Upper lobe of left lung (tissue), 6 donors: Measurements from ENCODE around the gene BTBD9. TPM values are rescaled to one million over a fixed set of nuclear protein-coding genes. Genes with fewer than 3 reads are reported as not detected.

Experiments used
- ATAC-seq, 2 donors: fragments of 200-7000 bp; cut with Tn5 transposase; one replicate each; pipeline ENCODE4 v1.9.1; 2022; ENCODE audit warnings: mild to moderate bottlenecking in 2 of 2, moderate library complexity in 2 of 2; ENCODE audit not compliant: low FRiP score in 2 of 2
- DNase-seq, 2 donors: peaks; one replicate each; pipeline ENCODE4 v3.0.0-alpha.2; 2019 to 2020
- H3K27ac ChIP-seq, 4 donors: fragments of 200-600 bp; sonication (generic); one replicate each; pipeline ENCODE4 v1.5.1; 2016 to 2019
- H3K27me3 ChIP-seq, 4 donors: fragments of 200-600 bp; sonication (generic); one replicate each; pipeline ENCODE4 v1.5.1; 2017 to 2019
- H3K36me3 ChIP-seq, 4 donors: fragments of 200-600 bp; sonication (generic); one replicate each; pipeline ENCODE4 v1.5.1; 2016 to 2019
- H3K4me1 ChIP-seq, 4 donors: fragments of 200-600 bp; sonication (generic); one replicate each; pipeline ENCODE4 v1.5.1; 2018 to 2019
- H3K4me3 ChIP-seq, 4 donors: fragments of 200-600 bp; sonication (generic); one replicate each; pipeline ENCODE4 v1.5.1; 2017 to 2019; ENCODE audit warnings: mild to moderate bottlenecking in 2 of 4, moderate library complexity in 1 of 4
- H3K9me3 ChIP-seq, 4 donors: fragments of 200-600 bp; sonication (generic); one replicate each; pipeline ENCODE4 v1.5.1; 2018 to 2019
- EP300 ChIP-seq, 4 donors: sonication (generic); formaldehyde crosslinking; IDR thresholded peaks; one replicate each; pipeline ENCODE4 v1.5.1; 2017; ENCODE audit warnings: antibody characterized with exemption in 4 of 4, control low read depth in 2 of 4
- POLR2A ChIP-seq, 4 donors: fragments of 450-650 bp; IDR thresholded peaks; one replicate each; pipeline ENCODE4 v1.5.1; 2016 to 2017; ENCODE audit warnings: antibody characterized with exemption in 4 of 4, mild to moderate bottlenecking in 2 of 4
- POLR2AphosphoS5 ChIP-seq, 2 donors: sonication (generic); formaldehyde crosslinking; IDR thresholded peaks; one replicate each; pipeline ENCODE4 v1.5.1; 2017; ENCODE audit warnings: antibody characterized with exemption in 2 of 2
- WGBS, 2 donors: methylation state at CpG; one replicate each; pipeline ENCODE4 v1.1.5; 2017 to 2018; 5-methylcytosine and 5-hydroxymethylcytosine counted together
- total RNA-seq, 6 donors: library from RNA; depleted of rRNA in 4 of 6; stranded (reverse); fragments of >200 nt in 4 of 6; gene quantifications; one replicate each; pipeline versions ENCODE4 v1.1.0 to v1.2.1, GENCODE V29; 2016 to 2021
- TF ChIP-seq, protein P1 (sequence below), 6 experiments: fragments of 450-650 bp in 4 of 6; fragments of 200-600 bp in 2 of 6; sonication (generic) in 2 of 6; IDR thresholded peaks; one replicate each; pipeline ENCODE4 v1.5.1; 2016 to 2019; ENCODE audit warnings: antibody characterized with exemption in 6 of 6
- donor health status: DM: no; HTN: no; CAD: no; lungs with moderate emphysema.
- donor health status: DM: no; HTN: yes; CAD: no; lungs with severe emphysema.

BTBD9 gene
- total RNA-seq, 6 donors from 2014 or later, result 18.2 to 60.8 (median 44.9) TPM

DNA sequence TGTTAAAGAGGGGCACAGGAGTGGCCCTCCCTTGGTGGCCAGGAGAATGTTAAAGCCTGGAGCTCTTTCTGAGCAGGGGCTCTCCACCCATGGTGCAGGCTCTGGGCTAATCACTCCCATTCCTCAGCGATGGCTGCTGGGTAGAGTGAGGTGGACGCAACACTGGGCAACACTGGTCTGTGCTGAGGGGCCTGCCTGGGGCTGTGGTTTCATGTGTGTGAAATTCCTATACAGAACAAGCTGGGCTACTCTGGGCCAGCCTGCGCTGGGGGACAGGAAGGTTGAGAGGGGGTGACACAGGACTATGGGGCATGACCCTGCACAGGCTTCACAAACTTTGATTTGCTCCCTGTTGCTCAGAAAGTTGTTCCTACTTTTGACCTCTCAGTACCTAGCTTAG, 427.6 kb downstream of the BTBD9 start:
- Histone ChIP-seq H3K27me3 (no peaks in the 10 kb centered on the region), H3K4me3 (no peak overlapping the region), H3K4me1 (peaks cover 11 to 24% (median 13%) of the 10 kb centered on the region in 4 donors), H3K27ac (no peak overlapping the region), H3K36me3 (no peaks in the 10 kb centered on the region), H3K9me3 (no peaks in the 10 kb centered on the region)
- TF ChIP-seq POLR2AphosphoS5 (IDR thresholded peaks at IDR 0.05) (no peak), EP300 (IDR thresholded peaks at IDR 0.05) (no peak), POLR2A (IDR thresholded peaks at IDR 0.05) (no peak)
- TF ChIP-seq, protein P1, sequence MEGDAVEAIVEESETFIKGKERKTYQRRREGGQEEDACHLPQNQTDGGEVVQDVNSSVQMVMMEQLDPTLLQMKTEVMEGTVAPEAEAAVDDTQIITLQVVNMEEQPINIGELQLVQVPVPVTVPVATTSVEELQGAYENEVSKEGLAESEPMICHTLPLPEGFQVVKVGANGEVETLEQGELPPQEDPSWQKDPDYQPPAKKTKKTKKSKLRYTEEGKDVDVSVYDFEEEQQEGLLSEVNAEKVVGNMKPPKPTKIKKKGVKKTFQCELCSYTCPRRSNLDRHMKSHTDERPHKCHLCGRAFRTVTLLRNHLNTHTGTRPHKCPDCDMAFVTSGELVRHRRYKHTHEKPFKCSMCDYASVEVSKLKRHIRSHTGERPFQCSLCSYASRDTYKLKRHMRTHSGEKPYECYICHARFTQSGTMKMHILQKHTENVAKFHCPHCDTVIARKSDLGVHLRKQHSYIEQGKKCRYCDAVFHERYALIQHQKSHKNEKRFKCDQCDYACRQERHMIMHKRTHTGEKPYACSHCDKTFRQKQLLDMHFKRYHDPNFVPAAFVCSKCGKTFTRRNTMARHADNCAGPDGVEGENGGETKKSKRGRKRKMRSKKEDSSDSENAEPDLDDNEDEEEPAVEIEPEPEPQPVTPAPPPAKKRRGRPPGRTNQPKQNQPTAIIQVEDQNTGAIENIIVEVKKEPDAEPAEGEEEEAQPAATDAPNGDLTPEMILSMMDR (IDR thresholded peaks at IDR 0.05), result no peak
- ATAC-seq, result peak in 1 of 2 donors; percentile 24
- WGBS, 2 donors, result 100% methylated on average over 1 to 3 of the region's 3 CpGs
- no peak for DNase-seq

DNA sequence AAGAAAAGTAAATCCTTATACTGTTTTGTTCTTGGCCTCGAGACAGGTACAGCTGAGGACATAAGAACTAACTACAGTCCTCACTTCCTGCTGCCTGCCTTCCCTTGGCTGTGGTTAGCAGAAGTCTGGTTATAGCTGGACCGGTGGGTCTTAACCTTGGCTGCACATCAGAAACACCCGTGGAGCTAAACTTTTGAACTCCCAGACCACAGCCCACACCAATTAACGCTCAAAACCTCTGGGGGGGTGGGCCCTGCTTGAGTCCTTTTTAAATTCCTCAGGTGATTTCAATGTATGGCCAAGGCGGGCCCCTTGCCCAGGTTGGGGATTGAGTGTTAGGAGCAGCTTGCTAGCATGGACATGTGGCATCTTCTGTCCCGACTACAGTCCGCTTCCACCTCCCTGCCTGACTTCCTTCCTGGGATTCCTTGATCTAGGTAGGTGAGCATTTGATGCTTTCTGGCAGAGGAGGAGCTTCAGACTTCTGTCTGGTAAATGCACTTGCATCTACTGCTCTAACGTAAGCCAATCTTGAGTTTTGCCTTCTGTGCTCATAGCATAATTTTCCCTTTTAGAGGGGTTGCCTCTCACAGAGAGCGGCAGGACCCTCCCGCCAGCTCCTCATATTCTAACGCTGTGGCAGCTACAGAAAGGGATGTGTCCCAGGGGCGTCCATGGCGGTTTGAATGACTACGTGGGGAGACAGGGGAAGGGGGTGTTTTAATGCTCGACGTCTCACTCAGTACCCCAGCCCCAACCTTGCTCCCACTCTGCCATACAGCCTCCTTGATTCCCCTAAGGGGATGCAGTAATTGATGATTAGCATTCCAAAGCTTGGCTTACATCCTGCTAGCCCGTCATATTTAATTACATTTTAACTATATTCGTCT, 430.1 kb downstream of the BTBD9 start:
- Histone ChIP-seq H3K27ac (no peak overlapping the region), H3K9me3 (no peaks in the 10 kb centered on the region), H3K4me3 (no peak overlapping the region), H3K27me3 (no peaks in the 10 kb centered on the region), H3K36me3 (no peaks in the 10 kb centered on the region), H3K4me1 (peaks cover 11 to 24% (median 13%) of the 10 kb centered on the region in 4 donors)
- DNase-seq (no peak), ATAC-seq (no peak)
- no peak for TF ChIP-seq EP300 (IDR thresholded peaks at IDR 0.05)
- no peak for TF ChIP-seq POLR2A (IDR thresholded peaks at IDR 0.05)
- no peak for TF ChIP-seq POLR2AphosphoS5 (IDR thresholded peaks at IDR 0.05)
- TF ChIP-seq, protein P1 (IDR thresholded peaks at IDR 0.05), result no peak
- WGBS, 2 donors, result 68 to 72% methylated on average over 17 to 18 of the region's 18 CpGs

DNA sequence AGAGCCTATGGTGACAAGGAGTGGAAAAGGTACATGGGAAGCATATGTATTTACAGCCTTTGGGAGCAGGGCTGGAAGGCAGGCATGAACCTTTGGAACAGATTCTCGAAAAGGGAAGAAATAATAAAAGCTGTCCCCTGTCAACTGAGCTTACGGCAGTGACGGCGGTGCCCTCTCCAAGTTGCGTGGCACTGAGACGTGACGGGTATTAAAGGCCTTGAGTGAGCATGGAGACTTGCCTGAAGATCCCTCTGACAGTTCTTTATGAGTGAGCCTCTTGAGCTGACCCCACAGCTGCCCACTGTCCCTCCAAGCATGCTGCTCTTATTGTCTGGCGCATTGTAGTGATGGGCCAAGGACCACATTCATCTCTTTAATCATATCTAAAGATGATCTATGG, 431.7 kb downstream of the BTBD9 start:
- Histone ChIP-seq H3K4me1 (peaks cover 5 to 17% (median 7%) of the 10 kb centered on the region in 4 donors), H3K4me3 (no peak overlapping the region), H3K27me3 (no peaks in the 10 kb centered on the region), H3K9me3 (no peaks in the 10 kb centered on the region), H3K36me3 (no peaks in the 10 kb centered on the region), H3K27ac (no peak overlapping the region)
- DNase-seq (no peak), ATAC-seq (no peak)
- WGBS, 2 donors, result 94 to 96% methylated on average over 8 of the region's 8 CpGs
- no peak for TF ChIP-seq POLR2AphosphoS5 (IDR thresholded peaks at IDR 0.05)
- TF ChIP-seq EP300 (IDR thresholded peaks at IDR 0.05), result no peak
- TF ChIP-seq POLR2A (IDR thresholded peaks at IDR 0.05), result no peak
- TF ChIP-seq, protein P1 (IDR thresholded peaks at IDR 0.05), result no peak

DNA sequence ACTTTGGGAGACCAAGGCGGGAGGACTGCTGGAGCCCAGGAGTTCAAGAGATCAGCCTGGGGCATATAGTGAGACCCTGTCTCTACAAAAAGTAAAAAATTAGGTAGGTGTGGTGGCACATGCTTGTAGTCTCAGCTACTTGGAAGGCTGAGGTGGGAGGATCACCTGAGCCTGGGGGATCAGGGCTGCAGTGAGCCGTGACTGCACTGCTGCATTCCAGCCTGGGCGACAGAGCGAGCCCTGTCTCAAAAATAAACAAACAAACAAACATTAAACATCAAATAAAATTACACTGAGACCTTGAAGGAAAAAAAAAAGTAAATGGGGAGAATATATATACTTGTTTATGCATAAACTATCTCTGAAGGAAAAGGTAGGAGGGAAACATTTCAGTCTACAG, 432.4 kb downstream of the BTBD9 start:
- TF ChIP-seq POLR2A (IDR thresholded peaks at IDR 0.05) (no peak), EP300 (IDR thresholded peaks at IDR 0.05) (no peak), POLR2AphosphoS5 (IDR thresholded peaks at IDR 0.05) (no peak)
- TF ChIP-seq, protein P1 (IDR thresholded peaks at IDR 0.05), result no peak
- DNase-seq, result no peak
- no peaks in the 10 kb centered on the region for H3K27me3 ChIP-seq
- H3K4me1 ChIP-seq, result peaks cover 0 to 11% (median under 1%) of the 10 kb centered on the region in 4 donors
- no peak overlapping the region for H3K4me3 ChIP-seq
- no peak for ATAC-seq
- no peaks in the 10 kb centered on the region for H3K36me3 ChIP-seq
- no peaks in the 10 kb centered on the region for H3K9me3 ChIP-seq
- 90 to 97% methylated on average over 4 of the region's 4 CpGs for WGBS, 2 donors
- no peak overlapping the region for H3K27ac ChIP-seq
